ENCODE measurements around the gene SMCO2. TPM values are rescaled to one million over a fixed set of nuclear protein-coding genes. Genes with fewer than 3 reads are reported as not detected.
A peak's percentile ranks its signal among the peaks of the same experiment; 100 is the strongest.

Gene SMCO2
- total and polyA plus RNA-seq, 4 donors, result 0.16 to 0.33 (median 0.31) TPM; not detected in 1

- TF ChIP-seq CTCF (IDR thresholded peaks at IDR 0.05; ENCODE audit: control extremely low read depth, extremely low read depth), result no peak
- no peak for ATAC-seq (ENCODE audit: insufficient read depth, low FRiP score)
- Histone ChIP-seq H3K27ac (ENCODE audit: low read depth in 1 of 2, low read length in 1 of 2) (no peak overlapping the region), H3K27me3 (ENCODE audit: control insufficient read depth in 3 of 3, insufficient read depth in 3 of 3, low read length in 2 of 3) (no peaks in the 10 kb centered on the region), H3K4me3 (no peak overlapping the region), H3K4me1 (ENCODE audit: control insufficient read depth in 5 of 5, insufficient read depth in 5 of 5, low read length in 5 of 5) (peaks cover 0 to 5% (median 0%) of the 10 kb centered on the region in 5 donors), H3K9ac (ENCODE audit: insufficient read depth in 1 of 2, low read length in 2 of 2) (no peak overlapping the region), H3K9me3 (ENCODE audit: control insufficient read depth in 4 of 4, insufficient read depth in 3 of 4, low read length in 3 of 4) (no peaks in the 10 kb centered on the region), H3K36me3 (ENCODE audit: control insufficient read depth in 4 of 4, insufficient read depth in 4 of 4, low read length in 4 of 4) (no peaks in the 10 kb centered on the region)
- DNase-seq, result no peak
- 81 to 86% methylated on average over 2 of the region's 2 CpGs for WGBS, 2 donors
Measured at GRCh38 chr12:27429606-27430005, 16.9 kb upstream of the SMCO2 start.

- no peak overlapping the region for H3K9ac ChIP-seq (ENCODE audit: insufficient read depth in 1 of 2, low read length in 2 of 2)
- H3K4me1 ChIP-seq (ENCODE audit: control insufficient read depth in 5 of 5, insufficient read depth in 5 of 5, low read length in 5 of 5), result peaks cover 0 to 8% (median 0%) of the 10 kb centered on the region in 5 donors
- no peaks in the 10 kb centered on the region for H3K9me3 ChIP-seq (ENCODE audit: control insufficient read depth in 4 of 4, insufficient read depth in 3 of 4, low read length in 3 of 4)
- H3K27ac ChIP-seq (ENCODE audit: low read depth in 1 of 2, low read length in 1 of 2), result no peak overlapping the region
- no peaks in the 10 kb centered on the region for H3K36me3 ChIP-seq (ENCODE audit: control insufficient read depth in 4 of 4, insufficient read depth in 4 of 4, low read length in 4 of 4)
- TF ChIP-seq CTCF (IDR thresholded peaks at IDR 0.05; ENCODE audit: control extremely low read depth, extremely low read depth), result no peak
- no peak for DNase-seq
- H3K4me3 ChIP-seq, result no peak overlapping the region
- WGBS, 2 donors, result 49 to 75% methylated on average over 4 of the region's 4 CpGs
- ATAC-seq (ENCODE audit: insufficient read depth, low FRiP score), result no peak
- H3K27me3 ChIP-seq (ENCODE audit: control insufficient read depth in 3 of 3, insufficient read depth in 3 of 3, low read length in 2 of 3), result no peaks in the 10 kb centered on the region
Measured at GRCh38 chr12:27431185-27431584, 15.4 kb upstream of the SMCO2 start.

GRCh38 chr12:27434673-27435565 is 11.6 kb upstream of the SMCO2 start:
- peak in 1 of 3 donors; percentile 27 for DNase-seq

More at GRCh38 chr12:27434673-27435565, 11.6 kb upstream of the SMCO2 start:
- WGBS, 2 donors, result 34 to 45% methylated on average over 5 of the region's 6 CpGs
- H3K9me3 ChIP-seq (ENCODE audit: control insufficient read depth in 4 of 4, insufficient read depth in 3 of 4, low read length in 3 of 4), result no peaks in the 10 kb centered on the region
- no peaks in the 10 kb centered on the region for H3K27me3 ChIP-seq (ENCODE audit: control insufficient read depth in 3 of 3, insufficient read depth in 3 of 3, low read length in 2 of 3)
- no peaks in the 10 kb centered on the region for H3K36me3 ChIP-seq (ENCODE audit: control insufficient read depth in 4 of 4, insufficient read depth in 4 of 4, low read length in 4 of 4)
- H3K9ac ChIP-seq (ENCODE audit: insufficient read depth in 1 of 2, low read length in 2 of 2), result no peak overlapping the region
- ATAC-seq (ENCODE audit: insufficient read depth, low FRiP score), result no peak
- no peak overlapping the region for H3K4me3 ChIP-seq
- no peak for TF ChIP-seq CTCF (IDR thresholded peaks at IDR 0.05; ENCODE audit: control extremely low read depth, extremely low read depth)
- peak overlapping the region in 1 of 2 donors; percentile 47 for H3K27ac ChIP-seq (ENCODE audit: low read depth in 1 of 2, low read length in 1 of 2)
- peaks cover 0 to 8% (median 0%) of the 10 kb centered on the region in 5 donors for H3K4me1 ChIP-seq (ENCODE audit: control insufficient read depth in 5 of 5, insufficient read depth in 5 of 5, low read length in 5 of 5)

All from lung (tissue), 12 donors.